ENCODE measurements around the gene HMGCL. TPM values are rescaled to one million over a fixed set of nuclear protein-coding genes. Genes with fewer than 3 reads are reported as not detected.

Gene HMGCL
- total RNA-seq, 1 experiment from 2014 or later: 30.8 TPM

- no TSS peak for BruUV-seq (replicated peaks)
- ATAC-seq (peak; percentile 35), DNase-seq (ENCODE audit: low read depth, low spot score) (no peak)
- CTCF ChIA-PET: no interaction called here
- no peaks in the 10 kb centered on the region for H3K27me3 ChIP-seq (ENCODE audit: control insufficient read depth, insufficient read depth, low read length)
- H3K4me1 ChIP-seq (ENCODE audit: control insufficient read depth, insufficient read depth, low read length): 0 out of 2 replicates have a peak, but pooled peaks cover 5% of the 10 kb centered on the region
- TF ChIP-seq, protein P1, sequence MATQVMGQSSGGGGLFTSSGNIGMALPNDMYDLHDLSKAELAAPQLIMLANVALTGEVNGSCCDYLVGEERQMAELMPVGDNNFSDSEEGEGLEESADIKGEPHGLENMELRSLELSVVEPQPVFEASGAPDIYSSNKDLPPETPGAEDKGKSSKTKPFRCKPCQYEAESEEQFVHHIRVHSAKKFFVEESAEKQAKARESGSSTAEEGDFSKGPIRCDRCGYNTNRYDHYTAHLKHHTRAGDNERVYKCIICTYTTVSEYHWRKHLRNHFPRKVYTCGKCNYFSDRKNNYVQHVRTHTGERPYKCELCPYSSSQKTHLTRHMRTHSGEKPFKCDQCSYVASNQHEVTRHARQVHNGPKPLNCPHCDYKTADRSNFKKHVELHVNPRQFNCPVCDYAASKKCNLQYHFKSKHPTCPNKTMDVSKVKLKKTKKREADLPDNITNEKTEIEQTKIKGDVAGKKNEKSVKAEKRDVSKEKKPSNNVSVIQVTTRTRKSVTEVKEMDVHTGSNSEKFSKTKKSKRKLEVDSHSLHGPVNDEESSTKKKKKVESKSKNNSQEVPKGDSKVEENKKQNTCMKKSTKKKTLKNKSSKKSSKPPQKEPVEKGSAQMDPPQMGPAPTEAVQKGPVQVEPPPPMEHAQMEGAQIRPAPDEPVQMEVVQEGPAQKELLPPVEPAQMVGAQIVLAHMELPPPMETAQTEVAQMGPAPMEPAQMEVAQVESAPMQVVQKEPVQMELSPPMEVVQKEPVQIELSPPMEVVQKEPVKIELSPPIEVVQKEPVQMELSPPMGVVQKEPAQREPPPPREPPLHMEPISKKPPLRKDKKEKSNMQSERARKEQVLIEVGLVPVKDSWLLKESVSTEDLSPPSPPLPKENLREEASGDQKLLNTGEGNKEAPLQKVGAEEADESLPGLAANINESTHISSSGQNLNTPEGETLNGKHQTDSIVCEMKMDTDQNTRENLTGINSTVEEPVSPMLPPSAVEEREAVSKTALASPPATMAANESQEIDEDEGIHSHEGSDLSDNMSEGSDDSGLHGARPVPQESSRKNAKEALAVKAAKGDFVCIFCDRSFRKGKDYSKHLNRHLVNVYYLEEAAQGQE (IDR thresholded peaks at IDR 0.05; ENCODE audit: insufficient read depth in 1 of 2, low read depth in 2 of 2, low read length in 1 of 2): no peak
- no peak for TF ChIP-seq POLR2AphosphoS5 (IDR thresholded peaks at IDR 0.05; ENCODE audit: low read depth, low read length)
- TF ChIP-seq CTCF (IDR thresholded peaks at IDR 0.05): no peak
- TF ChIP-seq TCF7L2 (IDR thresholded peaks at IDR 0.05; ENCODE audit: low read depth, low read length): no peak
- TF ChIP-seq SIN3A (IDR thresholded peaks at IDR 0.05; ENCODE audit: borderline replicate concordance, insufficient read depth, low read depth, low read length): no peak
- in situ Hi-C loops (cut with HindIII; ENCODE audit: low pct_unique_long_range_greater_than_20kb, low sequenced_read_pairs): no loop called here
- H3K36me3 ChIP-seq (ENCODE audit: control insufficient read depth, insufficient read depth, low read length): no peaks in the 10 kb centered on the region; the same call in 1 of the 2 replicates
- POLR2A ChIA-PET: interaction anchor here (0.6 kb wide), 1 partner anchor 19 kb away, joined by 4 read pairs; no protein-coding TSS in a partner anchor
- H3K9me3 ChIP-seq (ENCODE audit: control insufficient read depth, insufficient read depth, low read depth, low read length): no peaks in the 10 kb centered on the region
- H3K27ac ChIP-seq (ENCODE audit: low read length): peak overlapping the region; percentile 91
- intact Hi-C loops (cut with micrococcal nuclease; ENCODE audit: unreplicated experiment): no loop called here
- peak overlapping the region; percentile 87 to 99 for H3K4me3 ChIP-seq (ENCODE audit: low read depth in 2 of 2, low read length in 2 of 2)
Observed at GRCh38 chr1:23825762-23826522, 713 bp upstream of the HMGCL start.

GRCh38 chr1:23824711-23825075 lies 536 bp downstream of the HMGCL start:
- intact Hi-C loops (cut with micrococcal nuclease; ENCODE audit: unreplicated experiment) (no loop called here), in situ Hi-C loops (cut with HindIII; ENCODE audit: low pct_unique_long_range_greater_than_20kb, low sequenced_read_pairs) (no loop called here)
- ChIA-PET POLR2A (no interaction called here), CTCF (no interaction called here)
- no peaks in the 10 kb centered on the region for H3K27me3 ChIP-seq (ENCODE audit: control insufficient read depth, insufficient read depth, low read length)
- H3K9me3 ChIP-seq (ENCODE audit: control insufficient read depth, insufficient read depth, low read depth, low read length): no peaks in the 10 kb centered on the region
- no TSS peak for BruUV-seq (replicated peaks)
- ATAC-seq: no peak; the same call in 1 of the 2 replicates
- H3K4me3 ChIP-seq (ENCODE audit: low read depth in 2 of 2, low read length in 2 of 2): peak overlapping the region; percentile 87 to 99
- peak overlapping the region; percentile 91 for H3K27ac ChIP-seq (ENCODE audit: low read length)
- H3K4me1 ChIP-seq (ENCODE audit: control insufficient read depth, insufficient read depth, low read length): 0 out of 2 replicates have a peak, but pooled peaks cover 5% of the 10 kb centered on the region
- DNase-seq (ENCODE audit: low read depth, low spot score): no peak
- no peak for TF ChIP-seq TCF7L2 (IDR thresholded peaks at IDR 0.05; ENCODE audit: low read depth, low read length)
- TF ChIP-seq CTCF (IDR thresholded peaks at IDR 0.05): no peak
- TF ChIP-seq, protein P1 (IDR thresholded peaks at IDR 0.05; ENCODE audit: insufficient read depth in 1 of 2, low read depth in 2 of 2, low read length in 1 of 2): no peak
- TF ChIP-seq SIN3A (IDR thresholded peaks at IDR 0.05; ENCODE audit: borderline replicate concordance, insufficient read depth, low read depth, low read length): no peak
- TF ChIP-seq POLR2AphosphoS5 (IDR thresholded peaks at IDR 0.05; ENCODE audit: low read depth, low read length): no peak
- no peaks in the 10 kb centered on the region; the same call in 1 of the 2 replicates for H3K36me3 ChIP-seq (ENCODE audit: control insufficient read depth, insufficient read depth, low read length)
